Gastrocnemius medialis (tissue), 4 donors: ENCODE measurements around the gene RBCK1.

Experiments
- POLR2A ChIP-seq, 2 donors: fragments of 450-650 bp; IDR thresholded peaks; one replicate each; pipeline ENCODE4 v1.6.1; 2017; ENCODE audit warnings: antibody characterized with exemption in 2 of 2, mild to moderate bottlenecking in 2 of 2, moderate library complexity in 2 of 2
- TF ChIP-seq, protein P1 (sequence below), 5 experiments: fragments of 450-650 bp in 3 of 5; fragments of 200-600 bp in 2 of 5; sonication (generic) in 2 of 5; IDR thresholded peaks in 4 of 5; conservative IDR thresholded peaks in 1 of 5; 1 replicate in 4 of 5; 2 replicates in 1 of 5; pipeline ENCODE4 v1.5.1; 2016 to 2019; ENCODE audit warnings: antibody characterized with exemption in 5 of 5, mild to moderate bottlenecking in 3 of 5, moderate library complexity in 3 of 5

DNA sequence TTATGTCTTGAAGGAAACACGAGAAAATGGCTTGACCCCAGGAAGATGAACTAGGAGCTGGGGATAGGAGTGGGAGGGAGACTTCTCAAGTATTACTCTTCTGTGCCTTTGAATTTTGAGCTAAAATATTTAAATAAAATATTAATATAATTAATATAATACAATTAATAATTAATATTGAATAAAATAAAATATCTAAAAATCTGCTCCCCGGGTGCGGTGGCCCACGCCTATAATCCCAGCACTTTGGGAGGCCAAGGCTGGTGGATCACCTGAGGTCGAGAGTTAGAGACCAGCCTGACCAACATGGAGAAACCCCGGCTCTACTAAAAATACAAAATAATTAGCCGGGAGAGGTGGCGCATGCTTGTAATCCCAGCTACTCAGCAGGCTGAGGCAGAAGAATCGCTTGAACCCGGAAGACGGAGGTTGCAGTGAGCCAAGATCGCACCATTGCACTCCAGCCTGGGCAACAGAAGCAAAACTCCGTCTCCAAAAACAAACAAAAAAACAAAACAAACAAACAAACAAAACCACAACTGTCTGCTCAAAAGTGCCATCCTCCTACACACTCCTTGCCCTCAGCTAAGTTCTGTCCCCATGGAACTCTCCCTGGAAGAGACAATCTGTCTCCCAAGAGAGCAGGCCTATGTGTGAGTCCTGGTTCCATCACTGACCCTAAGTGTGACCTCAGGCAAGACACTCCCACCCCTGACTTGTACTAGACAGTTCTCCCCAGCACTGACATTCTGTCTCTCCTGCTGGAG lies 41.2 kb upstream of the RBCK1 start:
- TF ChIP-seq, protein P1, sequence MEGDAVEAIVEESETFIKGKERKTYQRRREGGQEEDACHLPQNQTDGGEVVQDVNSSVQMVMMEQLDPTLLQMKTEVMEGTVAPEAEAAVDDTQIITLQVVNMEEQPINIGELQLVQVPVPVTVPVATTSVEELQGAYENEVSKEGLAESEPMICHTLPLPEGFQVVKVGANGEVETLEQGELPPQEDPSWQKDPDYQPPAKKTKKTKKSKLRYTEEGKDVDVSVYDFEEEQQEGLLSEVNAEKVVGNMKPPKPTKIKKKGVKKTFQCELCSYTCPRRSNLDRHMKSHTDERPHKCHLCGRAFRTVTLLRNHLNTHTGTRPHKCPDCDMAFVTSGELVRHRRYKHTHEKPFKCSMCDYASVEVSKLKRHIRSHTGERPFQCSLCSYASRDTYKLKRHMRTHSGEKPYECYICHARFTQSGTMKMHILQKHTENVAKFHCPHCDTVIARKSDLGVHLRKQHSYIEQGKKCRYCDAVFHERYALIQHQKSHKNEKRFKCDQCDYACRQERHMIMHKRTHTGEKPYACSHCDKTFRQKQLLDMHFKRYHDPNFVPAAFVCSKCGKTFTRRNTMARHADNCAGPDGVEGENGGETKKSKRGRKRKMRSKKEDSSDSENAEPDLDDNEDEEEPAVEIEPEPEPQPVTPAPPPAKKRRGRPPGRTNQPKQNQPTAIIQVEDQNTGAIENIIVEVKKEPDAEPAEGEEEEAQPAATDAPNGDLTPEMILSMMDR (IDR thresholded peaks at IDR 0.05 in 4 of 5, conservative IDR thresholded peaks at IDR 0.05 in 1 of 5), result no peak
- no peak for TF ChIP-seq POLR2A (IDR thresholded peaks at IDR 0.05)
